Activated CD4-positive, CD25-positive, alpha-beta regulatory T cell (primary cell): ENCODE data around the gene TLK1.
A peak's percentile ranks its signal among the peaks of the same experiment; 100 is the strongest.
"Not testable (repeated sequence)": the region's sequence is repeated elsewhere in the genome, so short reads cannot be mapped to it uniquely, and the experiment has no call there.

Experiments
- DNase-seq, 4 experiments: peaks; one replicate each; lab custom pipeline; 2025; lab: John Stamatoyannopoulos, UW

The TLK1 gene

DNA sequence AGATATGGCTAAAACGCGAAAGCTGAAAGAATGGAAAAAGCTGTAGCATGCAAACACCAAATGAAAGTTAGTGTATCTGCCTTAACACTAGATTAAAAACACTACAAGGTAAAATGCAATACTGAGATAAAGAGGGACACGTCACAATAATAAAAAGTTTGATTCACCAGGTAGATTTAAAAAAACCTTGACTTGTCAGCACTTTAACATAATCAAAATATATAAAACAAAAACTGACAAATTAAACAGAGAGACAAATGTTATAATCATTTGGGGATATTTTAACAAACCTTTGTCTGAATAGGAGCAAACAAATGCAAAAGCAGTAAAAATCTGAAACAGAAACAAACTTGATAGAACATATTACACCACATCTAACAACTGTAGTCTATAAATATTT lies 18.3 kb downstream of the TLK1 start:
- DNase-seq: no peak

DNA sequence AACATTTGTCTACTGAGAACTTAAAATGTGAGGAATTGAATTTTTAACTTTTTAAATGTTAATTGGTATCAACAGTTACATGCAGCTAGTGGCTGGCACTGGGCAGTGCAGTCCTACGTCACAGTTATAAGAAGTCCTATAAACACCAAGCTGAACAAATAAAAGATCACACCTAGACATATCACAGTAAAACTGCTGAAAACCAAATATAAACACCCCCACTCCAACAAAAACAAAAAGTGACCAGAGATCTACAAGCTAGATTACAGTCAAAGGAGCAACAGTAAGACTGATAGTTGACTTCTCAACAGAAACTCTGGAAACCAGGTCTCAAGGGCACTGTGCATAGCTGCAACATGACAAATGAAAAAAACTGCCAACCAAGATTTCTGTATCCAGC lies 19.4 kb downstream of the TLK1 start:
- no peak for DNase-seq

DNA sequence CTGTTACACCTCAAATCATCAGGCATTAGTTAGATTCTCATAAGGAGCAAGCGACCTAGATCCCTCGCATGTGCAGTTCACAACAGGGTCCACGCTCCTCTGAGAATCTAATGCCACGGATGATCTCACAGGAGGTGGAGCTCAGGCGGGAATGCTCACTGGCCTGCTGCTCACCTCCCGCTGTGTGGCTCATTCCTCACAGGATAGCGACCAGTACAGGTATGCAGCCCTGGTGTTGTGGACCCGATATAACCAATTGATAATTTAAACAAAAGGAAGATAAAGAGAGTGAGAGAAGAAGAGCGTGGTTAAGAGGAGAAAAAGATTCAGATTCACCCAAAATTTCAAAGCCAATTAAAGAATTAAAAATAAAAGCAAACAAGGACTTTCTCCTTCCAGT lies 20.8 kb downstream of the TLK1 start:
- no peak for DNase-seq

DNA sequence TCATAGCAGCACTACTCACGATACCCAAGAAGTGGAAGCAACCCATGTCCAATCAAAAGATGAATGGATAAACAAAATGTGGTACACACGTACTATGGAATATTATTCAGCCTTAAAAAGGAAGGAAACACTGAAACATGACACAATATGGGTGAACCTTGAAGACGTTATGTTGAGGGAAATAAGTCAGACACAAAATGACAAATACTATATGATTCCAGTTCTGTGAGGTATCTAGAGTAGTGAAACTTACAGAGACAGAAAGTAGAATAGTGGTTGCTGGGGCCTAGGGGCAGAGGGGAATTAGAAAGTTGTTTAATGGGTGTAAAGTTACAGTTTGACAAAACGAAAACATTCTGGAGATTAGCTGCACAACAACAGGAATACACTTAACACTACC lies 24.7 kb downstream of the TLK1 start:
- DNase-seq: no peak

DNA sequence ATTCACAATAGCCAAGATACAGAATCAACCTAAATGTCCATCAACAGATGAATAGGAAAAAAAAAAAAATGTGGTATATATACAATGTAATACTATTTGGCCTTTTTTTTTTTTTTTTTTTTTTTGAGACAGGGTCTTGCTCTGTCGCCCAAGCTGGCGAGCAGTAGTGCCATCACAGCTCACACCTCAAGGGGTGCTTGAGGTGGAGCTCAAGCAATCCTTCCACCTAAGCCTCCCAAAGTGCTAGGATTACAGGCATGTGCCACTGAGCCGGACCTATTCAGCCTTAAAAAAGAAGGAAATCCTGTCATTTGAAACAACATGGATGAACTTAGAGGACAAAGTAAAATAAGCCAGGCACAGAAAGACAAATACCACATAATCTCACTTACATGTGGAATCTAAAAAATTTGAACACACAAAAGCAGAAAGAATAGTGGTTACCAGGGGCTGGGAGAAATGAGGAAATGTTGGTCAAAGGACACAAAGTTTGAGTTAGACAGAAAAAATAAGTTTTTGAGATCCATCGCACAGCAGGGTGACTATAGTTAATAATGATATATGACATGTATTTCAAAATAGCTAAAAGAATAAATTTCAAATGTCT lies 26.0 kb downstream of the TLK1 start:
- no peak for DNase-seq

DNA sequence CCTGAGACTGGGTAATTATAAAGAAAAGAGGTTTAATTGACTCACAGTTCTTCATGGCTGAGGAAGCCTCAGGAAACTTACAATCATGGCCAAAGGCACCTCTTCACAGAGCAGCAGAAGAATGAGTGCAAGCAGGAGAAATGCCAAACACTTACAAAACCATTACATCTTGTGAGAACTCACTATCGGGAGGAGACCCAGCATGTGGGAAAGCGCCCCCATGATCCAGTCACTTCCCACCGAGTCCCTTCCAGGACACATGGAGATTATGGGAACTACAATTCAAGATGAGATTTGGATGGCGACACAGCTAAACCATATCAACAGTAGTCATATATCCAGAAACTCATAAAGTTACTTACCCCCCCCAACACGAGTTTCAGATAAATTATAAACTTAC lies 28.6 kb downstream of the TLK1 start:
- no peak for DNase-seq

DNA sequence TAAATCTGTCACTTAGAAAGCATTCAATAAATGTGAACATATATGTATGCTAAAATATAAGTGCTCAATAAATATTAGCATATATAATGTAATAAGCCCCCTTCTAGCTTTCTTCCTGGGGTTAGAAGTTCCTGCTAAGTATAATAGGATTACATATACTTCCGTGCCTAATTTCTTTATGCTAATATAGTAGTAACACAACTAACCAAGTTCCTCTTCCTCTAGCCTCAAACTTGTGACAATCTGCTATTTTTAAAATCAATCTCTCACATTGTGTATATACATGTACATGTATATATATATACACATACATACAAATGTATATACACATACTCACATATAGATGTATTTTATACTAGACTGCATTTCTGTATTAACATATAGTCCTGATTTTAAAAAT lies 32.2 kb downstream of the TLK1 start:
- no peak for DNase-seq

DNA sequence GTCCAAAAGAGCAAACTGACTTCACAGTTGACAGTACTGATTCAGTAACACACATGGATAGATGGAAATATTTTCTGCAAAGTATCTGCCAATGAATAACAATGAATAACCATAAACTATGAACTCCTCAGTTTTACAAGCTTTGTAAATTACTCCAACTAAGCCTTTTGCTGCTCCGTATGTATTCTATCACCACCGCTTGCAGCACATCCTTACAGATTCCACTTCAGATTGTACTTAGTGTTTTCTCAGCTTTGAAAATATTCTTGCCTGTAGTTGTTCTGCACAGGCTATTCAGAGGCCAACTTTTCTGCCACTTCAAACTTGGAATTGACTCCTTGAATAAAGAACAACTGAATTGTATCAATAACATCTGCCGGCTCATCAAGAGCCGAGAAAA lies 36.2 kb downstream of the TLK1 start:
- no peak for DNase-seq

DNA sequence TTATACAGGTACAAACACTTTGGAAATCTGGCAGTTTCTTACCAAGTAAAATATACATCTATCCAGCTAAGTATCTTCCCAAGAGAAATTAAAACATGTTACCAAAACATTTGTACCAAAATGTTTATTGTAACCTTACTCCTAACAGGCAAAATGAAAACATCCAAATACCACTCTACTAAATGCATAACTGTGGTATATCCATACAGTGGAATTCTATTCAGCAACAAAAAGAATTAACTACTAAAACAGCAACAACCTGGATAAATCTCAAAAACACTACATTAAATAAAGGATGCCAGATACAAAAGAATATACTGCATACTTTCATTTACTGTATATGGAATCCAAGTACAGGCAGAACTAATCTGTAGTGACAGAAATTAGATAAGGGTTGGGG lies 51.1 kb downstream of the TLK1 start:
- DNase-seq: no peak

DNA sequence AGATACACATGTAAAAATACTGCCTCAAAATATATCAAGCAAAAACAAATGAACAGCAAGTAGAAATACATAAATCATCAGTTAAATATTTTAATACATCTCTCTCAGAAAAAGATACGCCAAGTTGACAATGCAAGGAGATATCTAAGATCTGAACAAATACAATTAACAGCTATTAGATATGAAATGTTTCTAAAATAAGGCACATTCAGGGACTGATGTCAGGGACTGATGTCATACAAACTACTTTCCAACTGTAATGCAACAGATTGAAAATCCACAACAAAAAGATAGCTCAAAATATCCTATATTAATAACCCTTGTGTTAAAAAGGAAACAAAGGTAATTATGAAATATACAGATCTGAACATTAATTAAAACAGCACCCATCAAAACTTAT lies 51.7 kb downstream of the TLK1 start:
- no peak for DNase-seq

DNA sequence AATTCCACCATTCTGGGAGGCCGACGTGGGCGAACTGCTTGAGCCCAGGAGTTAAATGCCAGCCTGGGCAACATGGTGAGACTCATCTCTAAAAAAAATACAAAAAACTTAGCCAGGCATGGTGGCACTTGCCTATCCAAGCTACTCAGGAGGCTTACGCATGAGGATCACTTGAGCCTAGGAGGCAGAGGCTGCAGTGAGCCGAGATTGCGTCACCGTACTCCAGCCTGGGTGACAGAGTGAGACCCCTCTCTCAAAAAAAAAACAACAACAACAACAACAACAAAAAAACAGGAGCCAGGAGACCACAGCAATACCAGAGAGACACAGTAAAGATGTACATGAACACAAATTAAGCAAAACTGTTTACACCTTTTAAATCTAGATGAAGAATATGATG lies 52.9 kb downstream of the TLK1 start:
- DNase-seq: no peak

DNA sequence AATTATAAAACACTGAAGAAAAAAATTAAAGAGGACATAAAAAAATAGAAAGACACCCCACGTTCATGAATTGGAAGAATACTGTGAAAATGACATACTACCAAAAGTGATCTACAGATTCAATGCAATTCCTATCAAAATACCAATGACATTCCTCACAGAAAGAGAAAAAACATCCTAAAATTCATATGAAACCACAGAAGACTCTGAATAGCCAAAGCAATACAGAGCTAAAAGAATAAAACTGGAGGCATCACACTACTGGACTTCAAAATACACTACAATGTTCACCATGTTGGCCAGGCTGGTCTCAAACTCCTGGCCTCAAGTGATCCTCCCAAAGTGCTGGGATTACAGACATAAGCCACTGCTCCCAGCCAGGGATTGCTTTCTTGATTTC lies 56.3 kb downstream of the TLK1 start:
- no peak for DNase-seq

DNA sequence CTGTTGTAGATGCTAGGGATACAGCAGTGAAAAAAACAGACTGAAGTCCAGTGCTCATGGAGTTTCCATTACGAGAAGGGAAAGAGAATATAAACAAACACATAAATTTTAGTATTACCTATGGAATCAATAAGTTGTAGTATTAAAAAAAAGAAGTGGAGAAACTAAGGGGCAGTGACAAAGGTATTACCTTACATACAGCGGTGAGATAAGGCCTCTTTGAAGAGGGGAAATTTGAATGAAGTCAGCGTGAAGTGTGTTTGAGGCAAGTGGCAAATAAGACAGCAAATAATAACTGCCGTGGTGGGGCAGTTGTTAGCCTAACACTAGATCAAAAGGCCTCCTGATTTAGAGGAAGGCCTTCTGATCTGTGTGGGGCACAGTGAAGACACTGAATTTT lies 57.9 kb downstream of the TLK1 start:
- DNase-seq: no peak

DNA sequence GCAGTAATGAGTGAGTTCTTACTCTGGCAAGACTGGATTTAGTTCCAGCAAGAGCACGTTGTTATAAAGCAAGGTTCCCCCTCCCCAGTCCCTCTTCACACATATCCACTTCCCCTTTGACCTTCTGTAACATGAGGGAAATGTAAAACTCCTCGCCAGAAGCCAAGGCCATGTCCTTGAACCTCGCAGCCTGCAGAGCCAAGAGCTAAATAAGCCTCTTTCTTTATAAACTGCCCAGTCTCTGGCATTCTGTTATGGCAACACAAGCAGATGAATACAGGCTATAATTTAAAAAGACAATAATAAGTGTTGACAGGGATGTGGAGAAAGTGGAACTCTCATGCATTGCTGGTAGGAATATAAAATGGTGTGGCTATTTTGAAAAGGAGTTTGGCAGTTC lies 60.3 kb downstream of the TLK1 start:
- DNase-seq: no peak

DNA sequence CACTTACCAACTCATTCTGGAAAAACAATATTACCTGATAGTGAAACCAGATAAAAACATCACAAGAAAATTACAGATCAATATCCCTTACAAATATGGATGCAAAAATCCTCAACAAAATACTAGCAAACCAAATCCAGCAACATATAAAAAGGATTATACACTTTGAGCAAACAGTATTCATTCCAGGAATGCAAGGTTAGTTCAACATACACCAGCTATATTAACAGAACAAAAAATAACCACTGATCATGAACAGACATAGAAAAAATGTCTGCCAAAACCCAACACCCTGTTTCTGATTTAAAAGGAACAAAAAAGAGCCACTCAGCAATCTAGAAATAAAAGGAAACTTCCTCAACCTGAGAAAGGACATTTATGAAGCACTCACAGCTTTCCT lies 62.1 kb downstream of the TLK1 start:
- DNase-seq: no peak

DNA sequence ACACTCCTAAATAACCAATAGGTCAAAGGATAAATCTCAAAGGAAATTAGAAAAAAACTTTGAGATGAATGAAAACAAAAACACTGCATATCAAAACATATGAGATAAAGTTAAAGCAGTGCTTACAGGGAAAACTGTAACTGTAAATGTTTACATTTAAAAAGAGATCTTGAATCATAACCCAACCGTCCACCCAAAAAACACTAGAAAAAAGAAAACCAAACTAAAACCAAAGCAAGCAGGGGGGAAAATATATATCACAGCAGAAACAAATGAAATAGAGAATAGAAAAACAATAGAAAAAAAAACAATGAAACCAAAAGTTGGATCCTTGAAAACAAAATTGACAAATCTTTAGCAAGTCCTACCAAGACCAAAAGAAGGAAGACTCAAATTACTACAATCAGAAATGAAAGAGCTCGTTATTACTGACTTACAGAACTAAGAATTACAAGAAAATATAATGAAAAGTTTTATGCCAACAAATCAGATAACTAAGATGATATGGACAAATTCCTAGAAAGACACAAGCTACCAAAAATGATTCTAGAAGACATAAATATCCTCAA lies 65.6 kb downstream of the TLK1 start:
- no peak for DNase-seq

DNA sequence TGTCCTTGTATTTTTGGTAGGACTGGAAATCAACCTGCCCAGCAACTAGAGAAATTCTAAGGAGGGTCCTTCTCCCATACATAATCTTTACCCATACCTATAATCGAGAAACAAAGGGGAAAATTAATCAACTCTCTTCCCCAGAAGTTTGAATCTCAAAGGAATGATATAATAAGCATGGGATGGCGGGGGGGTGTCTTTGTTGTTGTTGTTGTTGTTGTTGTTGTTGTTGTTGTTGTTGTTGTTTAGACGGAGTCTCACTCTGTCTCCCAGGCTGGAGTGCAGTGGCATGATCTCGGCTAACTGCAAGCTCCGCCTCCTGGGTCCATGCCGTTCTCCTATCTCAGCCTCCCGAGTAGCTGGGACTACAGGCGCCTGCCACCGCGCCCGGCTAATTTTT lies 69.2 kb downstream of the TLK1 start:
- not testable (repeated sequence) for DNase-seq

DNA sequence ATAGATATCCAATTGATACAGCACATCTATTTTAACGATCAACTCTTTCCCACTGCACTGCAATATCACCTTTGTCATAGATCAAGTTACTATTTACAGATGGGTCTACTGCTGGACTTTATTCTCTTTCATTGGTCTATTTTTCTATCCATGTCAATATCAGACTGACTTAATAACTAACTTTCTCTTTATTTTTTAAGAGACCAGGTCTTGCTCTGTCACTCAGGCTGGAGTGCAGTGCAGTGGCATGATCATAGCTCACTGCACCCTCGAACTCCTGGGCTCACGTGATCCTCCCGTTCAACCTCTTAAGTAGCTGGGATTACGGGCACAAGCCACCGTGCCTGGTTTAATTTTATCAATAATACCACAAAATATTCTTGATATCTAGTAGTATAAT lies 71.2 kb downstream of the TLK1 start:
- DNase-seq: no peak

DNA sequence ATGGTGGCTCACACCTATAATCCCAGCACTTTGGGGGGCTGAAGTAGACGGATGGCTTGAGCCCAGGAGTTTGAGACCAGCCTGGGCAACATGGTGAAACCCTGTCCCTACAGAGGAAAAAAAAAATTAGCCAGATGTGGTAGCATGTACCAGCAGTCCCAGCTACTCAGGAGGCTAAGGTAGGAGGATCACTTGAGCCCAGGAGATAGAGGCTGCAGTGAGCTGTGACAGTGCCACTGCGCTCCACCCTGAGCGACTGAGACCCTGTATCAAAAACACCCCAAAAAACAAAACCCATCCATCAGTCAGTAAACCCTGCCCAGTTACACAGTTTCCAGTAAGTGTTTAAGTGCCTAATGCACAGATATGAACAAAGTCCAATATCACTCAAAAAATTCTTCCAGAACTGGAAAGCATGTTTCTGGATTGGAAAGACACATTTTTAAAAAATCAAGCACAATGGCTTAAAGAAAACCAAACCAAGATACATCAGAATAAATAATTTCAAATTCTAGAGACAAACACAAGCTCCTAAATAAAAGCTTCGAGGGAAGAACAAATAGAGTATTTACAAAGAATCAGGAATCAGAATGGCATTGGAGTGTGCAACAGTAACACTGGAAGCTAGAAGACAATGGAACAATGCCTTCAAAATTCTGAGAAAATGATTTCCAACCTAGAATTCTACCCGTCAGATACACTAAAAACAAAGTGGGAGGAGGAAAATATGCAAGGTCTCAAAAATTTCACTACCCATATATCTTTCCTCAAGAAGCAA lies 72.4 kb downstream of the TLK1 start:
- no peak for DNase-seq

DNA sequence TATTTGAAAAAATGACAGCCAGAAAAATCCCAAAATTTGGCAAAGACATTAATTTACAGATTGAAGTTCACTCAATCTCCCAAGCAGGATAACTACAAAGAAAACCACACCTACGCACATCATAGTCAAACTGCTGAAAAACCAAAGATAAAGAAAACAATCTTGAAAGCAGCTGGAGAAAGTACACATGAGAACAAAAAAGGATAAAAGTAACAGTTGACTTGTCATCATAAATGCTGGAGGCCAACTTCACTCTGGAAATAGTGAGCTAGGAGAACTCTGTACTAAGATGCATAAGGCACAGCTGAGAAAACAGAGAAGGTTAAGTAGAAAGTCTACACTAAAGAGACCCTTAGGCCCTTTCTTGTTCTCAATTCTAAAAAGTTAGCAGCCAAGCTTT lies 73.1 kb downstream of the TLK1 start:
- no peak for DNase-seq

DNA sequence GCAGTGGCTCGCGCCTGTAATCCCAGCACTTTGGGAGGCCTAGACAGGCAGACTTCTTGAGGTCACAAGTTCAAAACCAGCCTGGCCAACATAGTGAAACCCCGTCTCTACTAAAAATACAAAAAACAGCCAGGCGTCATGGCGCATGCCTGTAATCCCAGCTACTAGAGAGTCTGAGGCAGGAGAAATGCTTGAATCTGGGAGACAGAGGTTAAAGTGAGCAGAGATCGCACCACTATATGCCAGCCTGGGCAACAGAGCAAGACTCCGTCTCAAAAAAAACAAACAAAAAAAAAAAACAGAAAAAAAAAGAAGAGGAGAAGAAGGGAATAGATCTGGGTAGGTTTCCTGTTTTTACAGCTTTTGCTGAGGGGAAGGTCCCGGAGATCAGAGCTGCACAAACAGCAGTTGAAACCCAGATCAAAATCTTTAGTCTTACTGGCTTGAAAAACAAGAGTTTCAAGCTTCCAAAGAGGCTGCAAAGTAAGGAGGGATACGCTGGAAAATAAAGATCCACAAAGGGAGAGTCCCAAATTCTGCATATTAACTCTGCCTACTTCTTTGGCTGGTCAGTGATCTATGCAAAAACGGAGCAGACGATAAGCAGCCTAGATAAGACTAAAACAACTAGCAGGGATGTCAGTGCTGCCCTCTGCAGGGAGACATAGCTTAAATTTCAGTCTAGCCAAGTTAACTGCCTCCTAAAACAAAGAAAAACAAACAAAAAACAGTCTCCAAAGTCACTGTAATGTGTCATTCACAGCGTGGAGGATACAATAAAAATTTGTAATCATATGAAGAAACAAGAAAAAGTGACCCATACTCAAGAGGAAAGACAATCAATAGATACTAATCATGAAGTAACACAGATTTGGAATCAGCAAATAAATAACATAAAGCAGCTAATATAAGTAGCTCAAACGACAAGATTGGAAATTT lies 74.1 kb downstream of the TLK1 start:
- peak in 3 of 4 experiments; percentile 13 to 22 (median 13) for DNase-seq

DNA sequence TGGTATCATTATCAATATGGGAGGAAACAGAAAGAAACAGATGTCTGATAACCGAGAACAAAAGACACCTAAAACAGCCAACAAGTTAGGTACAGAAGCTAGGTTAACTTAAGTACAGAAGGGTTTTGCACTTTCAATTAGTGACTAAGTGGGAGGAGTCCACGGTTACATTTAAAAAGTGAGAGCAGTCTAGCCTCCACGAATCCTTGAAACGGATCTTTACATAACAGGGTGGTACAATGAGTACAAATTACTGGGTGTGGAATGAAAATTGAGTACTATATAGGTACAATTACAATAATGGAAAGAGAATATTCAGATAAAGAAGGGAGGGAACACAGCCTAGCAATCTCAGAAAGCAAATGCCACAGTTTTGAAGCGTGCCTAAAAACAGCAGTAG lies 76.6 kb downstream of the TLK1 start:
- DNase-seq: no peak

DNA sequence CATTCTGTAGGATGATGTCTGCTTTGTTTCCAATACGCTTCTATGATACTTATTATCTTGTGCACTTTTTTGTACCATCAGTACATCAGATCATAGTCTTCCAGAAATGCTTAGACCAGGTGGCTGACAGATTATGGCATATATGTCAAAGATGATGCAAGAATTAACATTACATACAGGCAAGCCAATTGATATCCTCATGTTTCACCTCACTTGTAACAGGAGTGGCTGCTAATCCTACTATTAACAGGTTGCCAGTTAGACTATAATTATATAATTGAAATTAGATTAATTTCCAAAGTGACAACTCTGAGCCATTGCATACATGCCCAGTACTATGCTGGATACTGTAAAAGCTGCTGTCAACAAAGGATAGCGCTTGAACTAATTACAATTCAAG lies 77.2 kb downstream of the TLK1 start:
- DNase-seq: no peak
